IPS-18c (cell line): ENCODE measurements around the gene USHBP1.
A peak's percentile ranks its signal among the peaks of the same experiment; 100 is the strongest.

Experiments used
- H3K4me3 ChIP-seq: 2 replicates; pipeline ENCODE4 v1.7.0; 2013; ENCODE audit warnings: low read depth, mild to moderate bottlenecking, low read length, moderate library complexity; ENCODE audit not compliant: insufficient read depth
- H3K9me3 ChIP-seq: one replicate; pipeline ENCODE4 v1.6.1; 2013; ENCODE audit warnings: mild to moderate bottlenecking, low read length, moderate library complexity; ENCODE audit not compliant: control insufficient read depth, insufficient read depth

USHBP1 gene

DNA sequence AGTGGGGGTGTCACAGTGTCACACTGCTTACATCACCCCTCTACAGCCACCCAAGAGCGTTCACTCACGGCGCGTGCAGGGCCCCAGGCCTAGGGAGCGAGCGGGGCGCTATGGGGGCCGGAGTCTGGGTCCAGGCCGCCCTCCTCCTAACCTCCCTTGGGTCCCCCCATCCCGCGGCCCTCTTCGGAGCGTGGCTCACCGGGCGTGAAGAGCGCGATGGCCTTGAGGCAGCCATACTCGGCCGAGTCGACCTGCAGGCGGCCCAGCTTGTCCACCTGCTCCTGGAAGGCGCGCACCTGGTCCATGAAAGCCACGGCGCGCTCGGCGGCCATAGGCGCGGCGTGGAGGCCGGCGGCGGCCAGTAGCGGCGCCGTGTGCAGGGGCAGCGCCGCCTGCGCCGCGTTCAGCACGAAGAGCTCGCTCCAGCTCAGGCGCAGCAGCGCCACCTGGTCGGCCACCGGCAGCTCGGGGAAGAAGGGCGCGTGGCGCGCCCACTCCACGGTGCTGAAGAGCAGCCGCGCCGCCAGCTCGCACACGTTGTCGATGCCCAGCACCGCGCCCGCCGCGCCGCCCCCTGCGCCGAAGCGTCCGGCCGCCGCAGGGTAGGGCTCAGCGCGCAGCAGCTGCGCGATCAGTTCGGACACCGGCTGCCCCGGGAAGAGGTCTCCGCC lies 29.1 kb downstream of the USHBP1 start:
- peak overlapping the region; percentile 74 for H3K4me3 ChIP-seq
- no peaks in the 10 kb centered on the region for H3K9me3 ChIP-seq

DNA sequence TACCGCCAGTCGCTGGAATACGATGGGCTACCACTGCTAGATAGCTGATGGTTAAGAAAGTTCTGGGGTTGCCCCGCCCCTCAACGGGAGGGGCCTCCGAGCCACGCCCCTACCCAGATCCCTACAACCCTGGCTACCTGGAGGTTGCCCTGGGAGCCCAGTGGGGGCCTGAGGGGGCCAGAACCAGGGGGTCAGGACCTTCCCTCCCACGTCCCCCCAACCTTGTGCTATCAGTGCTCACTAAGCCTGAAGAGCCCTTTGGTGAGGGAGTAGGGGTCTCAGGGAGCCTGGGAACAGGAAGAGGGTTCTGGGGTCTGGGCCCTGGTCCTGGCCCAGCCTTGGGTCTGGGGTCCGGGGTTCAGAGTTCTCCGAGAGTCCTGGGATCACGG lies 29.6 kb downstream of the USHBP1 start:
- Histone ChIP-seq H3K4me3 (peak overlapping the region; percentile 74), H3K9me3 (no peaks in the 10 kb centered on the region)

DNA sequence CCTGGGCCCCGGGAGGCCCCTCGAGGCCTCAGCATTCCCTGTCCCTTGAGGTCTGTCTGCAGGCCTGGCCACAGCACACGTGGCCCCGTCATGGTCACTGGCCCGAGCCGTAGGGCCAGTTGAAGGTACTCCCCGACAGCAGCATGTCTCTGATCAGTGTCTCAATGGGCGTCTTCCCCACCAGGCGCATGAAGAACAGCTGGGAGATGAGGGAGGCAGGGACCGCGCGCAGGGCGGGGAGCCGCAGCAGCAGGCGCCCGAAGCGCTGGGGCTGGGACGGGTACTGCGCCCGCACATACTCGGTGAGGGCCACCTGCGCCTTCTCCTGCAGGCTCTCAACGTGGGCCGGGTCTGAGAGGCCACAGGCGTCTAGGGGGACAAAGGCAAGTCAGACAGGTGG lies 32.3 kb downstream of the USHBP1 start:
- H3K4me3 ChIP-seq = no peak overlapping the region

DNA sequence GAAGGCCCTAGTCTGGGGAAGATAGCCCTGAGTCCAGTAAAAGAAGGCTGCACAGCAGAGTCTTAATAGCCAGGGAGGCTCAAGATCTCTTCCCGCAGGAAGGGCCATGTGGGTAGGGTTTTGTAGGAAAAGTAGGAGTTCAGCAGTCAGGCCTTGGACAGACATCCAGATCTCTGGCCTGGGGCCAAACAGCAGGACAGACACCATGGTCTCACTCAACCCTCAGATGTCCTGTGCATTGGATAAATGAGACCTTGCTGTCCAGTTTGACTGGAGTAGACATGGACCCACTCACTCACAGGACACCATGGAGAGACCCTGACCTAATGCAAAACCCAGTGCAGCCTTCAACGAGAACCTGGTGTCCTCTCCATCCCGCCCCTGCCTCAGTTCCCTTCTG lies 34.7 kb downstream of the USHBP1 start:
- H3K4me3 ChIP-seq = no peak overlapping the region
- no peaks in the 10 kb centered on the region for H3K9me3 ChIP-seq

More for the DNA sequence above, 32.3 kb downstream of the USHBP1 start:
- no peaks in the 10 kb centered on the region for H3K9me3 ChIP-seq

DNA sequence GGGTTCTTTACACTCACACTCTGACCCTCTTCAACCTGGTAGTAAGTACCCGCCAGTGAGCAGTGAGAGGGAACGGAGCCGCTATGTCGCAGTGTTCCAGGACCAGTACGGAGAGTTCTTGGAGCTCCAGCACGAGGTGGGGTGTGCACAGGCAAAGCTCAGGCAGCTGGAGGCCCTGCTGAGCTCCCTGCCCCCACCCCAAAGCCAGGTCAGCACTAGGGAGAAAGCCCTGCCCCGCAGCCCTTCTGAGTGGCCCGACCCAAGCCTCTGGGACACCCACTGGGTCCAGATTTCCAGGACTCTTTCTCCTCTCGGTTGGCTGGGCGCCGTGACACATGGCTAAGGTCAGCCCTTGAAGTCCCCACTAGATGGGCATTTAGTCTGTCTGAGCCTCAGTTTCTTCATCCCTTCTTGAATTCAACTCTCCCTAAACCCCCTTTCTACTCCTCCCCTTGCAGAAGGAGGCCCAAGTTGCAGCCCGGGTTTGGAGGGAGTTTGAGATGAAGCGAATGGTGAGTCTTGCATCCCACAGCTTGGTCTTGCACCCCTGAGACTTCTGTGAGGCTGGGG lies 36.7 kb downstream of the USHBP1 start:
- no peaks in the 10 kb centered on the region for H3K9me3 ChIP-seq
- no peak overlapping the region for H3K4me3 ChIP-seq

DNA sequence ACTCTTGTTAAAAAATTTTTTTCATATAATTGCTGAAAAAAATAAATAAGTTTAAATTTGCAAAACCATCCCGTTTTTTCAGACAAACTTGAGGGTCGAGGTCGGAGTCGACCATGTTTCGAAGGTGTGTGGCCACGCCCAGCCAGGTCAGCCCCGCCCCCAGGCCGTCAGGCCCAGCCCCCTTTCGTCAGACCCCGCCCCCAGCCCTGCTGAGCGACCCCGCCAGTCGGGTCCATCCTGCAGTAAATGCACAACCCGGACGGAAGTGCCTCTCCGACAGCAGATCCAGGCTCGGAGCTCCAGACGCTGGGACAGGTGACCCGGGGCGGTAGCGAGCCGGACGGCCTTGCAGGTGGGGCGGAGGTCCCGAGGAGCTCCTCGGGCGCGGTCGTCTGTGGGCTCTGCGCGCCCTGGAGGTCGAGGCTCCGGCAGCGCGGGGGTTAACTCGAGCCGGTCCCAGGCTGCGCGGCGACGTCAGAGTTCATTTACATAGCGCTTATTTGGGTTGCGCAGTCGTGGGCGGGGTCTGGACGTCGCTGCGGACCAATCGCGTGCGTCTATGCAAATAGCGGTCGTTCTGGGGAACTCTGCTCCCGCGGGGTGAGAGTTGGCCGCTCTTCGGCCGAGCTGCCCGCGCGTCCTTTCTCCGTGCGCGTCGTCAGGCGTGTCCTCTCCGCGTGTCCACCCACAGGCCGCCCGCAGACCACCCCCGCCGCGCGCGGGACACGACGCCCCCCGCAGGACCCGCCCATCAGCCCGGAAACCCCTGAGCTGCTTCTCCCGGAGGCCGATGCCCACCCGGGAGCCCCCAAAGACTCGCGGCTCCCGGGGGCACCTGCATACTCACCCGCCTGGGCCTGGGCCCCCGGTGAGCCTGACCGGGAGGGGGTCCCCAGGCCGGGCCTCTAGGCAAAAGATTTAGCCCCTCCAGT lies 38.3 kb downstream of the USHBP1 start, which contains the start of gene OCEL1:
OCEL1 (plus strand) TSS at position 225 of the 932 bp plus-strand sequence; CDS start at position 247, 22 bp downstream.
- Histone ChIP-seq H3K4me3 (peak within 1 kb of the TSS; percentile 81), H3K9me3 (no peaks in the 10 kb centered on the region)

DNA sequence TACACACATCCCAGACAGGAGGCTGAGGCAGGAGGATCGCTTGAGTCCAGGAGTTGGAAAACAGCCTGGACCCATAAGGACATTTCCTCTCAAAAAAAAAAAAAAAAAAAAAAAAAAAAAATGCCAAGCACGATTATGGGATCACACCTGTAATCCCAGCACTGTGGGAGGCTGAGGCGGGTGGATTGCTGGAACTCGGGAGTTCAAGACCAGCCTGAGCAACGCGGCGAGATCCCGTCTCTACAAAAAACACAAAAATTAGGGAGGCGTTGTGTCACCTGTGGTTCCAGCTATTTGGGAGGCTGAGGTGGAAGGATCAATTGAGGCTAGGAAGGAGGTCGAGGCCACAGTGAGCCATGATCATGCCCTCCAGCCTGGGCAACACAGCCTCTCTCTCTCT lies 39.5 kb downstream of the USHBP1 start:
- H3K4me3 ChIP-seq = no peak overlapping the region
- no peaks in the 10 kb centered on the region for H3K9me3 ChIP-seq

DNA sequence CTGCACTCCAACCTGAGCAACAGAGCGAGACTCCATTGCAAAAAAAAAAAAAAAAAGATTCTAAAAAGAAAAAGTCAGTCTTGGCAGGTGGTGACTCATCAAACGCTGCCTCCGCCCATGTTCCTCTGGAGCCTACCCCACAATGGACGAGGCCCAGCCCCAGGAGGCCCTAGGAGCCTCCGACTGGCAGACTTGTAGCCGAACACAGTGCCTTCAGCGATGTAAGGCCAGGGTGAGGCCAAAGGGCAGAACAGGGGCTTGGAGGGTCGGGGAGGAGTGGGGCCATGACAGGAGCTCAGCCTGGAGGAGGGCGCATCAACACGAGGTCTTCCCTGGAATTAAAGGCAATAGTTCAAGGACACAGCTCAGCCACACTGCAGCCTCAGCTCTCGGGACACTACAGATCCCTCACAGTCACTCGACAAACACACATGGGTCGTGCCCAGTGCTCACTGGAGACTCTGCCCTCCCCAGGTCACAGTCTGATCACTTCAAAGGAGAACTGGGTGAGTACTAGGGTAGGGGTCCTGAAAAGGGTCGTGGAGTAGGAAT lies 44.3 kb downstream of the USHBP1 start:
- no peak overlapping the region for H3K4me3 ChIP-seq
- no peaks in the 10 kb centered on the region for H3K9me3 ChIP-seq

DNA sequence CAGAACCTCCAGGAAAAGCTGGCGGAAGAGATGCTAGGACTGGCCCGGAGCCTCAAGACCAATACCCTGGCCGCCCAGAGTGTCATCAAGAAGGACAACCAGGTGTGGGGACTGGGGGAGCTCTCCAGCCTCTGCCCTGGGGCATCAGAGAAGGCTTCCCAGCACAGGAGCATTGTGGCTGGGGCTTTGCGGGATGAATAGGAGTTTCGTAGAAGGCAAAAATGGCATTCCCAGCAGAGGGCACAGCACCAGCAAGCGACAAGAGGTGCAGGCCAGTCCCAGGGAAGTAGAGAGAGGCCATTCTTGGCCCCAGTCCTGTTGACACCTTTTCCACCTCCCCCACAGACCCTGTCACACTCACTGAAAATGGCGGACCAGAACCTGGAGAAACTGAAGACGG lies 45.3 kb downstream of the USHBP1 start:
- Histone ChIP-seq H3K9me3 (no peaks in the 10 kb centered on the region), H3K4me3 (no peak overlapping the region)

DNA sequence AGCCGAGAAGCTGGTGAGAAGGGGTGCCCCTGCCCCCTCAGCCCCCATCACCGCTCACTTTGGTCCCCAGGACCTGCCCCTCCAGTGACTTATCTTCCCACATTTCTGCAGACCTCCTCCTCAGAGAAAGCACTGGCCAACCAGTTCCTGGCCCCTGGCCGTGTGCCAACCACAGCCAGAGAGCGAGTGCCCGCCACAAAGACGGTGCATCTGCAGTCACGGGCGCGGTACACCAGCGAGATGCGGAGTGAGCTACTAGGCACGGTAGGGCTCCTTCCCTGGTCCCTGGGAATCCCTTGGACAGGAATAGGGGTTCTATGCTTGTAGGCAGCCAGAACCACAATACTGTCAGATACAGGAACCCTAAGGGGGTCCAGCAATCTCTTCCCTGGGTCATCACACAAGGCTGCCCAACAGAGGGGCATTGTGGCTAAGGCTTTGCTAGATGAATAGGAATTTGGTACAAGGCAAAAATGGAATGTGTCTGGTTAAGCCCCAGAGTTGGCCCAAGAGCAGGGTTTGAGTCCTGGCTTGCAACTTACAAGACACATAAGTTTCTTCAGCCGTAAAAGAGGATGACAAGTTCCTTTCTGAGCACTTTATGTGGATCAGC lies 48.4 kb downstream of the USHBP1 start:
- H3K9me3 ChIP-seq = peaks cover 2% of the 10 kb centered on the region
- H3K4me3 ChIP-seq = no peak overlapping the region; the same call in 1 of the 2 replicates

DNA sequence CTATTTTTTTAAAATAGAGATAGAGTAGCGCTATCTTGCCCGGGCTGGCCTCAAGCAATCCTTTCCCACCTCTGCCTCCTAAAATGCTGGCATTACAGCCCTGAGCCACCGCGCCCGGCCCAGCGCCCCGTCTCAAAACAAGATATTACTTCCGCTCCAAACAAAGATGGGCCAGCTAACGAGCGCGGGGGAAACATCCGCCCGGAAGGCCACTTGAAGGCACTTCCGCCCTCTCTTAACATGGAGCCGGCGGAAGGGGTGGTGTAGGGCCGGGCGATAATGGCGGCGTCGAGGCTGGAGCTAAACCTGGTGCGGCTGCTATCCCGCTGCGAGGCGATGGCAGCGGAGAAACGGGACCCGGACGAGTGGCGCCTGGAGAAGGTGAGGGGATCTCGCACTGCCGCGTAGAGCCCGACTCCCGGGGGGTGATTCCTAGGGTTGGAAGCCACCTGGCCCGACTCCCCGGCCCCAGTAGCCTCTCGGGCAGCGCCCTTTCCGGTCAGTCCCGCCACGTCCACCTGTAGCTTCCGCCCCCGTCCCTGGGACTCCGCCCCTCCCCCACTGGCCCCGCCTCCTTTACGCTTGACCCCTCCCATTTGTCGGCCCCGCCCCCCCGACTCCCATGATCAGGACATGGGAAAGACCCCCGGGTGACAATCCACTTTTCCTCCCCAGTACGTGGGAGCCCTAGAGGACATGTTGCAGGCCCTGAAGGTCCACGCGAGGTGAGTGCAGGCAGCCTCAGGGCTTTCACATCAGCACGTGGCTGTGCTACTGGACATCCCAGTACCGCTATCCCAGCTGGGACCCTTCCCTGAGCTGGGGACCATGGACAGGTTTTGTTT lies 49.2 kb downstream of the USHBP1 start, which contains the start of gene USE1:
USE1 (plus strand) TSS at position 231 of the 845 bp plus-strand sequence; CDS start at position 280, 49 bp downstream.
- peaks cover 2% of the 10 kb centered on the region for H3K9me3 ChIP-seq
- peak within 1 kb of the TSS; percentile 91 for H3K4me3 ChIP-seq

DNA sequence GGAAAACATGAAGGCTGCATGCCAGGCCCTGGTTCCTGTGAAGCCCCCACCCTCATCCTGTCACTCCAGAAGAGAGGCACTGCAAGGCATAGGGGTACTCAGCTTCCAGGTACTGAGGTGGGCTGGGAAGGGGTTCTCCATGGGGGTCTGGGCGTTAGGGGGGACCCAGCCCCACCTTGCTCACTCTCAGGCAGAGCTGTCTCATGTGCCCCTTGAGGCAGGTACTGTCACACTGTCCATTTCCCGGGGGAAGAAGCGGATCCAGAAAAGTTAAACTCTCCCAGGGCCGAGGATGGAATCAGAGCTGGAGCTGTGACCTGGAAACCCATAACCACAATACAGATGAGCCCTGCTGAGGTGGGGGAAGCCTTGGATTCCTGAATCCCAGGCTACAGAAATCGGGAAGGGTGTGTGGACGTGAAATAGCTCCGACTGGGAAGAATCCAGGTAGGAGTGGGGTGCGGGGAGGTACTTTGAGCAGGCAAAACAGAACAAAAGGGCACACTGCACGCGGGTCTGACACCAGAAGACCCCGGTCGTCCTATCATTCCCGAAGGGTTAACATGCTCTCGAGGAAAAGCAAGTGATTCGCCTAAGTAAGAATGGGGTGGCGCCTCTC lies 49.9 kb downstream of the USHBP1 start:
- peak overlapping the region; percentile 91 for H3K4me3 ChIP-seq

DNA sequence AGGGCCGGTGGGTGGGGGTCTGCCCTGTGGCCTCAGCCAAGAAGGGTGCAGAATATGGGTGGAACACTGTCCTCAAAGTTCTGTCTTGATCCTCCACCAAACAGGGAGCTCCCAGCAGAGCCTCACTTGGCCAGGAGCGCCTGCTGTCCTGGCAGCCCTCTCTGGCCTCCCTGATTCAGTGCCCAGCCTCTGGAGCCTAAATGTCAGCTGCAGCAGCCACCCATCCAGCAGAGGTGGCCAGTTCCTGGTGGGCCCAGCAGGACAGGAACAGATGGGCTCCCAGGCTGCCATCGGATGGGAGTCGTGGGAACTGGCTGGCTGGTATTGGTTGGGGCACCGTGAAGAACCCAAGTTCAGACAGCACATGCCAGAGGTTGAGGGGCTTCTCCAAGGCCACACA lies 51.2 kb downstream of the USHBP1 start:
- Histone ChIP-seq H3K9me3 (peaks cover 2% of the 10 kb centered on the region), H3K4me3 (no peak overlapping the region)

More for the DNA sequence above, 49.9 kb downstream of the USHBP1 start:
- peaks cover 2% of the 10 kb centered on the region for H3K9me3 ChIP-seq

DNA sequence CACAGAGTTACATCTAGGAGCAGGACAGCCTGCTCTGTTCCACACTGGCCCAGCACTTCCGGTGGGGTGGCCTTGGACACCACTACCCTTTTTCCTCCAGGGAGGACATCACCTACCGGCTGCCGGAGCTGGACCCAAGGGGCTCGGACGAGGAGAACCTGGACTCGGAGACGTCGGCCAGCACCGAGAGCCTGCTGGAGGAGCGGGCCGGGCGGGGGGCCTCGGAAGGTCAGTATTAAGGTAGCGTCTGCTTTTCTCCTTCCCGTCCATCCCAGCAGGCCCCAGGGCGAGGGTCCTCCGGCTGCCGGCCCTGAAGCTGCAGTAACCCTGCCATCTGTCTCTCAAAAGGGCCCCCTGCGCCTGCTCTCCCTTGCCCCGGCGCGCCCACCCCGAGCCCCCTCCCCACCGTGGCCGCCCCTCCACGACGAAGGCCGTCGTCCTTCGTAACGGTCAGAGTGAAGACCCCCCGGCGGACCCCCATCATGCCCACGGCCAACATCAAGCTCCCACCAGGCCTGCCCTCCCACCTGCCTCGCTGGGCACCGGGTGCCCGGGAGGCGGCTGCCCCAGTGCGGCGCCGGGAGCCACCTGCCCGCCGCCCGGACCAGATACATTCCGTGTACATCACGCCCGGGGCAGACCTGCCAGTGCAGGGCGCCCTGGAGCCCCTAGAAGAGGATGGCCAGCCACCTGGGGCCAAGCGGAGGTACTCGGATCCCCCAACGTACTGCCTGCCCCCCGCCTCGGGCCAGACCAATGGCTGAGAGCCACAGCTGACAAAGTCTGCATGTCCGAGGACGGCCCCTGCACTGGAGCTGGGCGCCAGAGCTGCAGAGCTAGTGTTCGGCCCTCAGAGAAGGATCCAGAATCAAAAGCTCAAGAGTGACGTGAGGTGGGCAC lies 52.7 kb downstream of the USHBP1 start:
- Histone ChIP-seq H3K9me3 (peaks cover 2% of the 10 kb centered on the region), H3K4me3 (no peak overlapping the region)

DNA sequence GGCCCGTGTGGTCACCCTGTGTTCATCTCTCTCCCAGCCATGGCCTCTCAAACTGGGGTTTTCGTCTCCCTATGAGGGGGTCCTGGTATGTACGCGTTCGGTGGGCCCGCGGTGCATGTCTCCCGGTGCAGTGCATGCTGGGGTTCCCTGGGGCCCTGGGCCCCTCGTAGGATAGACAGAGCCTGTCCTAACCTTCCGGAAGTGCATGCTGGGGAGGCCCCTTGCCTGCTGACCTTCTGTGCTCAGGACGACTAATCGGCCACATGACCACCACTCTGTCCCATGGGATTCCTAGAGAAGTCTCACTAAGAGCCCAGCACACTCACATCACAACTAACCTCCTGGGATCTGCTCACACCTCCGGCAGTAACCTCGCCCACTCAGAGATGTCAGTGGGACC lies 54.2 kb downstream of the USHBP1 start:
- Histone ChIP-seq H3K9me3 (peaks cover 2% of the 10 kb centered on the region), H3K4me3 (no peak overlapping the region)
